ENCODE data around the gene KRR1.
"Not testable (repeated sequence)": the region's sequence is repeated elsewhere in the genome, so short reads cannot be mapped to it uniquely, and the experiment has no call there.

The KRR1 gene

DNA sequence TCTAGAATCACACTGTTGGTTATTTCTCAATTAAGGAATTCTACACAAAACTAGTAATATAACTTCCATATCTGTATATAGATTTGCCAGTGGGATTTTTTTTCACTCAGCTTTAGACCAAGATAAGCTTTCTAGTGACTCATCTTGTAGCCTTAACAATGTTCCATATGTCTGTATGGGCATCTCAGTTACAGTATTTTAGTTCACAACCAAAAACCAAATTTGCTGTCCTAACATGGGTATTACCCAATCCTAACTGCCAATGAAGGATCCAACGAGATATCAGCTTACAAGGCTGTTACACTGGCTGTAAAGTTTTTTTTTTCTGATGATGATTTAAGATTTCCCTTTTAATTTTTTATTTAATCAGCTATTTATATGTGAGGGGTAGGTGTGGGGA lies 31.5 kb upstream of the KRR1 start:
- Mint-ChIP-seq H3K36me3 (ENCODE audit: low read depth) (no peaks in the 10 kb centered on the region), H3K27me3 (ENCODE audit: low read depth) (peaks cover 53% of the 10 kb centered on the region), H3K27ac (no peak overlapping the region), H3K4me1 (ENCODE audit: low read depth) (no peaks in the 10 kb centered on the region), H3K4me3 (no peak overlapping the region), H3K9me3 (no peaks in the 10 kb centered on the region)
- DNase-seq (ENCODE audit: low spot score), result no peak

DNA sequence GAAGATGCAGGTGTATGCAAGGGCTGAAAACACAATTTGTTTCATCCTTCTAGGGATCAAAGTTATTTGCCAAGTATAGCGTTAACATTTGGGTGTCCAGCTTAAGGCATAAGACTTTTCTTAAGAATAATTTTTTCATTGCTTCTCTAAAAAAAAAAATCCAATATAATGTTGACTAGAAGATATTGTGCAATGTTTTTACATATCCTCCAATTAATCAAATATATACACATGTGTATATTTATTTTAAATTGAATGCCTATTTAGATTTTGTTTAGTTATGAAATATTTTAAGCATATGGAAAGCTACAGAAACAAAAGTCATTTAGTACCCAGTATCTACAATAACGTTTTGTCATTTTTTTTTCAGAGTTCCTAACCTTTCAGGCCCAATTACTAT lies 28.5 kb upstream of the KRR1 start:
- H3K4me1 Mint-ChIP-seq (ENCODE audit: low read depth), result no peaks in the 10 kb centered on the region
- H3K27ac Mint-ChIP-seq, result no peak overlapping the region
- no peaks in the 10 kb centered on the region for H3K9me3 Mint-ChIP-seq
- no peak overlapping the region for H3K4me3 Mint-ChIP-seq
- H3K27me3 Mint-ChIP-seq (ENCODE audit: low read depth), result peaks cover 47% of the 10 kb centered on the region
- H3K36me3 Mint-ChIP-seq (ENCODE audit: low read depth), result no peaks in the 10 kb centered on the region
- no peak for DNase-seq (ENCODE audit: low spot score)

DNA sequence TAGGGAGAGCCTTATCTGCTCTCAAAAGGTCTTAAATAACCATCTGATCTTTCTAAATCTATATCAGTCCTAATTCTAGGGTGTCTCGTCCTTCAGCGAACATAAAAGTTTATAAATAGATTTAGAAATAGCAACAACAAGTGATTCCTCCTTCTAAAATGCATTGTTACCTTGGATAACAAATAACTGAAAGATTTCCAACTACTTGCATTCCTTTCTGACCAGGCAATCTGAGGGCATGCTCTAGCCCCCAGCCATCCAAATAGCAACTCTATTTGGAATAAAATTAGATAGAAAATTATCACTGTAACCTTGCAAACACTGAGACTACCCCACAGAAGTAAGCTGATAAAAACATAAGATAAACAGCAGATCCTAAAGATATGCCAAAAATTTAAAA lies 21.8 kb upstream of the KRR1 start:
- no peaks in the 10 kb centered on the region for H3K9me3 Mint-ChIP-seq
- H3K27ac Mint-ChIP-seq, result no peak overlapping the region
- H3K4me1 Mint-ChIP-seq (ENCODE audit: low read depth), result no peaks in the 10 kb centered on the region
- no peaks in the 10 kb centered on the region for H3K36me3 Mint-ChIP-seq (ENCODE audit: low read depth)
- H3K4me3 Mint-ChIP-seq, result no peak overlapping the region
- no peak for DNase-seq (ENCODE audit: low spot score)
- peaks cover 31% of the 10 kb centered on the region for H3K27me3 Mint-ChIP-seq (ENCODE audit: low read depth)

DNA sequence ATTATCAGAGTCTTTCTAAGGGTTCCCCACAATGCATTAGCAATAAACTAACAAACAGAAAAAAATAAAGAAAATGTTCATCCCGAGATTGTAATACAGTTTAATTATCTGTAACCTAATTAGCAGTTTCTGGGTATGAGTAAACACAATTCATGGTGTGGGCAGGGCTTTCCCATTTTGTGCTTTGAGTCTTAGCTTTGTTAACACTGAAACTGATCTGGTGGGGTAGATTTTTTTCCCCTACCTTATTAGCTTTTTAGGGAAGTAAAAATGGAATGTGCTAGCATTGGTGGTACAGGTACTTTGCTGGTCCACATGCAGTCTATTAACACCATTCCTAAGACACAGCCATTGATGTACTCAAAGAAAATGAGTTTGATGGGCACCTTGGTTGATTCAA lies 18.4 kb upstream of the KRR1 start:
- Mint-ChIP-seq H3K36me3 (ENCODE audit: low read depth) (no peaks in the 10 kb centered on the region), H3K4me3 (no peak overlapping the region), H3K9me3 (no peaks in the 10 kb centered on the region), H3K27me3 (ENCODE audit: low read depth) (peaks cover 40% of the 10 kb centered on the region), H3K4me1 (ENCODE audit: low read depth) (peaks cover 6% of the 10 kb centered on the region), H3K27ac (no peak overlapping the region)
- no peak for DNase-seq (ENCODE audit: low spot score)

DNA sequence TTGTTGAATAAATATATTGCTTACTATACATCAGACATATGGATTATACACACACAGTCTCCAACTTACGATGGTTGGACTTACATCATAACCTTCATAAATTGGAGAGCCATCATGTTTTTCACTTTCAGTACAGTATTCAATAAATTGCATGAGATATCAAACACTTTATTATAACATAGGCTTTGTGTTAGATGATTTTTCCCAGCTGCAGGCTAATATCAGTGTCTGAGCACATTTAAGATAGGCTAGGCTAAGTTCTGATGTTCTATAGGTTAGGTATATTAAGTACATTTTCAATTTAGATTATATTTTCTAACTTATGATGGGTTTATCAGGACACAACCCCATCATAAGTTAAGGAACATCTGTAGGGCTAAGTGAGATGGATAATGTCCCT lies 17.9 kb upstream of the KRR1 start:
- Mint-ChIP-seq H3K9me3 (no peaks in the 10 kb centered on the region), H3K4me1 (ENCODE audit: low read depth) (peaks cover 6% of the 10 kb centered on the region), H3K27ac (no peak overlapping the region), H3K4me3 (no peak overlapping the region), H3K36me3 (ENCODE audit: low read depth) (no peaks in the 10 kb centered on the region), H3K27me3 (ENCODE audit: low read depth) (peaks cover 40% of the 10 kb centered on the region)
- DNase-seq (ENCODE audit: low spot score), result no peak

DNA sequence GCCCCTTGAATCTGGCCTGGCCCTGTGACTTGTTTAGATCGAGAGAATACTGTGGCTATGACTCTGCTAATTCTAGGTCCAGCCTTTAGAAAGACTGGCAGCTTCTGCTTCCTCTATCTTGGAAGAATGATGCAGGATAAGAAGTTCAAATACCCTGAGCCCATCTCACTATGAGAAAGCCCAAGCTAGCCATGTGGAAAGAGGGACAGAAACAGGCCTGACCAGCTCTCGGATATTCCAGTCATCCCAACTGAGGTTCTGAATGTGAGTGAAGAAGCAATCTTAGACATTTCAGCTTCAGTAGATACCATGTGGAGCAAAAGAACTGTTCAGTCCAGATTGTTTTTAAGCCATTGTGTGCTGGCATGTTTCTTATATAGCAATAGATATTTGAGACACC lies 17.3 kb upstream of the KRR1 start:
- Mint-ChIP-seq H3K9me3 (no peaks in the 10 kb centered on the region), H3K27ac (no peak overlapping the region), H3K36me3 (ENCODE audit: low read depth) (no peaks in the 10 kb centered on the region), H3K4me1 (ENCODE audit: low read depth) (peaks cover 6% of the 10 kb centered on the region), H3K4me3 (no peak overlapping the region), H3K27me3 (ENCODE audit: low read depth) (peaks cover 36% of the 10 kb centered on the region)
- no peak for DNase-seq (ENCODE audit: low spot score)

DNA sequence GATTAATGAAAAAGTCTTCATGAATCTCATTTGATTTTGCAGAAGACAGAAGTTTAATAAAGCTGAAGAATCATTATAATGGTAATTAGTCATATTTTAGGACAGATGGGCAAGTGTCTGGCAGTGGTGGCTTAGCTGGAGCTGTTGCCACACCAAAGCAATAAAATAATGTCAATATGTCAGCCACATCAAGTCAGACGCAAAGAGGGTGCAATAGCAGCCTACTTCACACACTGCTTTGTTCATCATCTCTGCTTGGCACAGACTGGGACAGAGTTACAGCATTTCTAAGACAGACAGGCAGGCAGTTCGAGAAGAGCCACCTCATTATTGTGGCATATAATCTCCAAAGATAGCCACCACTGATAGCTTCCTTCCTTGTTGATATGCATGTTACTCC lies 16.9 kb upstream of the KRR1 start:
- Mint-ChIP-seq H3K36me3 (ENCODE audit: low read depth) (no peaks in the 10 kb centered on the region), H3K27me3 (ENCODE audit: low read depth) (peaks cover 33% of the 10 kb centered on the region), H3K4me1 (ENCODE audit: low read depth) (peaks cover 6% of the 10 kb centered on the region), H3K4me3 (no peak overlapping the region), H3K27ac (no peak overlapping the region), H3K9me3 (no peaks in the 10 kb centered on the region)
- DNase-seq (ENCODE audit: low spot score), result no peak

DNA sequence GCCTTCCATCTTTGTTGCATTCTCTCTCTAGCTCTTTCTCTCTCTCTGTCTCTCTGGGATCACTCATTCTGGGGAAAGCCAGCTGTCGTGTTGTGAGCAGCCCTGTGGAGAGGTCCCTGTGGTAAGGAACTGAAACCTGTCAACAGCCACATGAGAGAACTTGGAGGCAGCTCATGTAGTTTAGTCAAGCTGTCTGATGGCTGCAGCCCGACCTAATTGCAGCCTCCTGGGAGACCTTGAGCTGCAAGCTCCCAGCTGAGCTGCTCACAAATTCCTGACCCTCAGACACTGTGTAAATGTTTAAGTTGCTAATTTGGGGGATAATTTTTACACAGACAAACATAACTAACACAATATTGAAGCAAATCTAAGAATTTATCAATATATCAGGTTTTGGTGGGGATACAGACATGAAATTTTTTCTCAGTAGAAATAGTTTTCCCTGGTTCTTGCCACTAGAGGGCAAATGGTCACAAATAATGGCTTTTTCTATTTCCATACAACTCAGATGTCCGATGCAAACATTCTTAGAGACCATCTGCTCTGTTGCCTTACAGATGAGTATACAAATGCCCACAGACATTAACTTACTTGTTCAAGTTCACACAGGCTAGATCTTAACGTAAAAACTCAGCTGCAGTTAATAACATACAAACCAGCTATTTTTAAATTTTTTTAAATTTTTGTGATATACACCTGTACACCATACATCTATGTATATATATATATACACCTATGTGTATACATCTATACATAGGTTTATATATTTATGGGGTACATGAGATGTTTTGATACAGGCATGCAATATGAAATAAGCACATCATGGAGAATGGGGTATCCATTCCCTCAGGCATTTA lies 15.5 kb upstream of the KRR1 start:
- Mint-ChIP-seq H3K27ac (no peak overlapping the region), H3K36me3 (ENCODE audit: low read depth) (no peaks in the 10 kb centered on the region), H3K27me3 (ENCODE audit: low read depth) (peaks cover 39% of the 10 kb centered on the region), H3K4me3 (no peak overlapping the region), H3K9me3 (no peaks in the 10 kb centered on the region), H3K4me1 (ENCODE audit: low read depth) (peaks cover 6% of the 10 kb centered on the region)
- peak; percentile 25 for DNase-seq (ENCODE audit: low spot score)

DNA sequence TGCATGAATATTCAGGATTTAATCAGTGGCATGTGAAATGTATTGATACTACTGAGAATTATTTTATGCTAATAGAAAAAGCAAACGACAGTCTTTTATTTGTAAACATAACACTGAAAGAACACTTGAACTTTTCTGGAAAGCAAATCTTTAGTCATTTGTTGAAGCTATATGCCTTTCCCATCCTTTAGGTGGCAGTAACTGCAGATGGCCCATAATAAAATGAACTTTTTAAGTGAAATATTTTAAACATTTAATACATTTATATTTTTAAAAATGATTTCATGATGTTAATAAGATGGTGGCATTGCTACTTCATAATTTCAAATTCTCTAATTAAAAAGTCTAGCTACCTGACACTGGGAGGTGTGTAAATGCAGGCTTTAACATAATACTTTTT lies 13.9 kb upstream of the KRR1 start:
- no peaks in the 10 kb centered on the region for H3K36me3 Mint-ChIP-seq (ENCODE audit: low read depth)
- no peak overlapping the region for H3K27ac Mint-ChIP-seq
- no peak overlapping the region for H3K4me3 Mint-ChIP-seq
- no peaks in the 10 kb centered on the region for H3K9me3 Mint-ChIP-seq
- H3K4me1 Mint-ChIP-seq (ENCODE audit: low read depth), result peaks cover 6% of the 10 kb centered on the region
- peaks cover 40% of the 10 kb centered on the region for H3K27me3 Mint-ChIP-seq (ENCODE audit: low read depth)
- no peak for DNase-seq (ENCODE audit: low spot score)

DNA sequence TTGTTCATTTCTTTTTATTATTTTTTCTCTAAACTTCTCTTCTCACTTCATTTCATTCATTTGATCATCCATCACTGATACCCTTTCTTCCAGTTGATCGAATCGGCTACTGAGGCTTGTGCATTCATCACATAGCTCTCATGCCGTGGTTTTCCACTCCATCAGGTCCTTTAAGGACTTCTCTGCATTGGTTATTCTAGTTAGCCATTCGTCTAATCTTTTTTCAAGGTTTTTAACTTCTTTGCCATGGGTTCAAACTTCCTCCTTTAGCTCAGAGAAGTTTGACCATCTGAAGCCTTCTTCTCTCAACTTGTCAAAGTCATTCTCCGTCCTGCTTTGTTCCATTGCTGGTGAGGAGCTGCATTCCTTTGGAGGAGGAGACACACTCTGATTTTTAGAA lies 10.7 kb upstream of the KRR1 start:
- not testable (repeated sequence) for H3K4me3 Mint-ChIP-seq; H3K27ac Mint-ChIP-seq; H3K4me1 Mint-ChIP-seq (ENCODE audit: low read depth); DNase-seq (ENCODE audit: low spot score); H3K9me3 Mint-ChIP-seq; H3K36me3 Mint-ChIP-seq (ENCODE audit: low read depth)
- H3K27me3 Mint-ChIP-seq (ENCODE audit: low read depth), result peaks cover 32% of the 10 kb centered on the region

DNA sequence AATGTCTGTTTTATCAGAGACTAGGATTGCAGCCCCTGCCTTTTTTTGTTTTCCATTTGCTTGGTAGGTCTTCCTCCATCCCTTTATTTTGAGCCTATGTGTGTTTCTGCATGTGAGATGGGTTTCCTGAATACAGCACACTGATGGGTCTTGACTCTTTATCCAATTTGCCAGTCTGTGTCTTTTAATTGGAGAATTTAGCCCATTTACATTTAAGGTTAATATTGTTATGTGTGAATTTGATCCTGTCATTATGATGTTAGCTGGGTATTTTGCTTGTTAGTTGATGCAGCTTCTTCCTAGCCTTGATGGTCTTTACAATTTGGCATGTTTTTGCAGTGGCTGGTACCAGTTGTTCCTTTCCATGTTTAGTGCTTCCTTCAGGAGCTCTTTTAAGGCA lies 9.8 kb upstream of the KRR1 start:
- not testable (repeated sequence) for H3K4me1 Mint-ChIP-seq (ENCODE audit: low read depth); H3K27ac Mint-ChIP-seq; H3K9me3 Mint-ChIP-seq; DNase-seq (ENCODE audit: low spot score); H3K36me3 Mint-ChIP-seq (ENCODE audit: low read depth); H3K4me3 Mint-ChIP-seq
- H3K27me3 Mint-ChIP-seq (ENCODE audit: low read depth), result peaks cover 26% of the 10 kb centered on the region

DNA sequence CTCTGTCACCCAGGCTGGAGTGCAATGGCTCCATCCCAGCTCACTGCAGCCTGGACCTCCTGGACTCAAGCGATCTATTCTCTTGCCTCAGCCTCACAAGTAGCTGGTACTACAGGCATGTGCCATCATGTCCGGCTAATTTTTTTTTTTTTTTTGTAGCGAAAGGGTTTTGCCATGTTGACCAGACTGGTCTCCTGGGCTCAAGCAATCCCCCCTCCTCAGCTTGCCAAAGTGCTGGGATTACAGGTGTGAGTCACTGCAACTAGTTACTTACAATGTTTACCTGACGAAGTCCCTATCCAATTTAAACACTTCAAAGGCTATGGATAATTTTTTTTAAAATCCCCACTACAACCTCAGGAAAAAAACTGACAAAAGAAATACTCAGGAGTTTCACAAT lies 1.8 kb downstream of the KRR1 start:
- peaks cover 37% of the 10 kb centered on the region for H3K36me3 Mint-ChIP-seq (ENCODE audit: low read depth)

DNA sequence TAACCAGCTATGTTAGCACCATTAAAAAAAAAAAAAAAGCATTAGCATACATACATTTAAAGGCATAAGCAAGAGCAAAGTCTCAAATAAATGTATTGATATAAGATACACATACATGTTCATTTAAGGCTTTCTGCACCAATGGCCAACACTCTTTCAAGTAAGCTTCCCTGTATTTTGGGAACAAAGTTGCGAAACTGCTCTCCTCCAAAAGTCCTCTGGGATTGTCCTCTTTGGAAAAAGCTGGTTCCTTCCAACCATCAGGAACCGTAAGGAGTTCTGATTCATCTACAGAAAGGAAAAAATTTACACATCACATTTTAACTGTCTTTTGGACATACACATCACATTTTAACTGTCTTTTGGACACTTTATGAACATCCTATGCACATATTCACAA lies 3.2 kb downstream of the KRR1 start:
- H3K4me3 Mint-ChIP-seq, result no peak overlapping the region
- H3K27me3 Mint-ChIP-seq (ENCODE audit: low read depth), result no peaks in the 10 kb centered on the region
- DNase-seq (ENCODE audit: low spot score), result no peak
- peaks cover 34% of the 10 kb centered on the region for H3K4me1 Mint-ChIP-seq (ENCODE audit: low read depth)
- no peak overlapping the region for H3K27ac Mint-ChIP-seq
- peaks cover 8% of the 10 kb centered on the region for H3K9me3 Mint-ChIP-seq
- H3K36me3 Mint-ChIP-seq (ENCODE audit: low read depth), result peaks cover 44% of the 10 kb centered on the region

More for the DNA sequence above, 1.8 kb downstream of the KRR1 start:
- Mint-ChIP-seq H3K9me3 (peaks cover 8% of the 10 kb centered on the region), H3K4me1 (ENCODE audit: low read depth) (peaks cover 32% of the 10 kb centered on the region), H3K27me3 (ENCODE audit: low read depth) (no peaks in the 10 kb centered on the region), H3K4me3 (peak overlapping the region; percentile 99), H3K27ac (no peak overlapping the region)
- no peak for DNase-seq (ENCODE audit: low spot score)

DNA sequence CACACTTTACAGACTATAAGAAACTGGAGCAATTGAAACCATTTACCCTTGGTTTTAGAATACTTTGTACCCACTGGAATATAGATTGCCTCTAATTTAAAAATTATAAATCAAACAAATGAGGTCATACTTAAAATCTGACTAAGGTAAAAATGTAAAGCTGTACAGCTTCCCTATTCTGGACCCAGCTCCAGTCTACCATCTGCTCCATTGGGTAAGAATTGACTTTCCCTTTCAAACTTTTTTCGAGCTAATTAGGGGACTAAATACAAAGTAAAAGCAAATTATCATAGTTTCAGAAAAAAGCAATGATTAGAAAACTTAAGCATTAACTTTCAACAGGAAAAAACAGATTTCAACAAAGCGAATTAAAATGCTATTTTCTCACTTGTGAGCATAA lies 4.3 kb downstream of the KRR1 start:
- Mint-ChIP-seq H3K9me3 (peaks cover 6% of the 10 kb centered on the region), H3K36me3 (ENCODE audit: low read depth) (peaks cover 43% of the 10 kb centered on the region), H3K4me3 (no peak overlapping the region), H3K27ac (no peak overlapping the region), H3K4me1 (ENCODE audit: low read depth) (peaks cover 33% of the 10 kb centered on the region), H3K27me3 (ENCODE audit: low read depth) (no peaks in the 10 kb centered on the region)
- no peak for DNase-seq (ENCODE audit: low spot score)

DNA sequence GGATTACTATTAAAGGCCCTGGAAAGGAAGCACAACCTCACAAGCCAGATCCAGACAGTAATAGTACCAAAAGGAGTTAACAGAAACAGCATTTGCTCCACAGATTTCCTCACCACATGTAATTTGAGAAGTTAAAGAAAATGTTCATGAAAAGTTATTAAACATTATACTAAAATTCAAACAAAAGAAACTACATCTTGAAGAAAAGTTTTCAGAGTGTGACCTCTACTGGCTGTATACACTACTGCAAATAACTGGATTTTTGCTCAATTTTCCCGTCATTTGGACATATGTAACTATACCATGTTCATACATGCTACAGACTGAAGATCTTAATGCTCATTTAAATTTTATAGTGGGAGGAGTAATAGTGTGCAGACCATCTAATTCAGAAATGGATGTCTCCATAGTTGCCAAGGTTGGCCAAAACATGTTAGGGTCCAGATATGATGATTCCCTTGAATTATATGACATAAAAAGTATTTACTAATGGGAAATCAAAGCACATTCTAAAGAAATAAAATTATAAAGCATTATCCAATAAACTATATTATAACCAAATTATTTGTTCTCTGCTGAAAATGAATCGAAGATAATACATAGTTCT lies 5.6 kb downstream of the KRR1 start:
- no peak for DNase-seq (ENCODE audit: low spot score)
- H3K4me1 Mint-ChIP-seq (ENCODE audit: low read depth), result peaks cover 28% of the 10 kb centered on the region
- H3K9me3 Mint-ChIP-seq, result no peaks in the 10 kb centered on the region
- H3K27ac Mint-ChIP-seq, result no peak overlapping the region
- H3K4me3 Mint-ChIP-seq, result no peak overlapping the region
- peaks cover 41% of the 10 kb centered on the region for H3K36me3 Mint-ChIP-seq (ENCODE audit: low read depth)
- no peaks in the 10 kb centered on the region for H3K27me3 Mint-ChIP-seq (ENCODE audit: low read depth)

Measured in T-helper 2 cell treated with Interferon-gamma antibody and Interleukin-4, amounts not matched to agents 5 μg/mL and 100 μg/mL, for 36 hours (primary cell).